Measurements from ENCODE around the gene AVP. TPM values are rescaled to one million over a fixed set of nuclear protein-coding genes. Genes with fewer than 3 reads are reported as not detected.

Gene AVP
- total and polyA plus RNA-seq, 11 donors = not detected

GRCh38 chr20:3123542-3123941, 39.0 kb upstream of the AVP start:
- Histone ChIP-seq H3K27ac (no peak overlapping the region), H3K9me3 (no peaks in the 10 kb centered on the region), H3K27me3 (no peaks in the 10 kb centered on the region), H3K4me1 (peaks cover 0 to 12% (median under 1%) of the 10 kb centered on the region in 12 donors), H3K4me3 (no peak overlapping the region), H3K36me3 (peaks cover 0 to 34% (median 25%) of the 10 kb centered on the region in 9 donors)
- TF ChIP-seq POLR2A (IDR thresholded peaks at IDR 0.05) (no peak), CTCF (IDR thresholded peaks at IDR 0.05) (no peak)
- intact Hi-C loops (cut with DNase I) = loop anchor here in 1 of 10 donors (5.0 kb wide), 1 partner anchor 194 kb away; no protein-coding TSS in a partner anchor
- 86 to 92% (median 89%) methylated on average over 1 of the region's 1 CpG for WGBS, 4 donors
- ATAC-seq (no peak), DNase-seq (no peak)

- intact Hi-C loops (cut with DNase I) = loop anchor here in 1 of 10 donors (5.0 kb wide), 1 partner anchor 195 kb away; no protein-coding TSS in a partner anchor
- WGBS, 4 donors = 92 to 95% (median 94%) methylated on average over 12 of the region's 12 CpGs
- Histone ChIP-seq H3K27ac (no peak overlapping the region), H3K4me1 (peaks cover 0 to 12% (median 0%) of the 10 kb centered on the region in 12 donors), H3K36me3 (peaks cover 0 to 34% (median 25%) of the 10 kb centered on the region in 9 donors), H3K9me3 (no peaks in the 10 kb centered on the region), H3K27me3 (no peaks in the 10 kb centered on the region), H3K4me3 (no peak overlapping the region)
- ATAC-seq (no peak), DNase-seq (no peak)
- TF ChIP-seq POLR2A (IDR thresholded peaks at IDR 0.05) (no peak), CTCF (IDR thresholded peaks at IDR 0.05) (no peak)
Observed at GRCh38 chr20:3121955-3122610, 37.6 kb upstream of the AVP start.

- H3K4me3 ChIP-seq = no peak overlapping the region
- H3K27ac ChIP-seq = no peak overlapping the region
- H3K9me3 ChIP-seq = no peaks in the 10 kb centered on the region
- ATAC-seq = peak in 1 of 4 donors; percentile 13
- TF ChIP-seq CTCF (IDR thresholded peaks at IDR 0.05) (no peak), POLR2A (IDR thresholded peaks at IDR 0.05) (no peak)
- no peak for DNase-seq
- WGBS, 4 donors = 66 to 79% (median 73%) methylated on average over 11 of the region's 11 CpGs
- intact Hi-C loops (cut with DNase I) = loop anchor here in 1 of 10 donors (5.0 kb wide), 1 partner anchor 196 kb away; no protein-coding TSS in a partner anchor
- H3K27me3 ChIP-seq = no peaks in the 10 kb centered on the region
- H3K36me3 ChIP-seq = peaks cover 0 to 34% (median 25%) of the 10 kb centered on the region in 9 donors
- H3K4me1 ChIP-seq = peaks cover 0 to 12% (median 0%) of the 10 kb centered on the region in 12 donors
Observed at GRCh38 chr20:3121271-3121911, 36.9 kb upstream of the AVP start.

- 74 to 83% (median 80%) methylated on average over 4 to 5 of the region's 5 CpGs for WGBS, 4 donors
- no peak overlapping the region for H3K27ac ChIP-seq
- peaks cover 0 to 34% (median 25%) of the 10 kb centered on the region in 9 donors for H3K36me3 ChIP-seq
- no peak for TF ChIP-seq CTCF (IDR thresholded peaks at IDR 0.05)
- no peak for TF ChIP-seq POLR2A (IDR thresholded peaks at IDR 0.05)
- intact Hi-C loops (cut with DNase I) = loop anchor here in 5 of 10 donors (5.0 to 10.0 kb wide), 2 partner anchors 67 to 156 kb away; no protein-coding TSS in a partner anchor
- no peaks in the 10 kb centered on the region for H3K9me3 ChIP-seq
- peaks cover 0 to 21% (median 2%) of the 10 kb centered on the region in 12 donors for H3K4me1 ChIP-seq
- DNase-seq (no peak), ATAC-seq (no peak)
- H3K27me3 ChIP-seq = no peaks in the 10 kb centered on the region
- H3K4me3 ChIP-seq = no peak overlapping the region
Observed at GRCh38 chr20:3119044-3119443, 34.5 kb upstream of the AVP start.
